GM12874 (cell line): ENCODE data around the gene GSX1.

Source experiments
- TF ChIP-seq, protein P1 (sequence below): IDR thresholded peaks from 2 replicates; pipeline ENCODE4 v1.5.1; 2011; ENCODE audit warnings: low read depth, mild to moderate bottlenecking, control low read depth, low read length, moderate library complexity; ENCODE audit not compliant: insufficient read depth

The GSX1 gene

DNA sequence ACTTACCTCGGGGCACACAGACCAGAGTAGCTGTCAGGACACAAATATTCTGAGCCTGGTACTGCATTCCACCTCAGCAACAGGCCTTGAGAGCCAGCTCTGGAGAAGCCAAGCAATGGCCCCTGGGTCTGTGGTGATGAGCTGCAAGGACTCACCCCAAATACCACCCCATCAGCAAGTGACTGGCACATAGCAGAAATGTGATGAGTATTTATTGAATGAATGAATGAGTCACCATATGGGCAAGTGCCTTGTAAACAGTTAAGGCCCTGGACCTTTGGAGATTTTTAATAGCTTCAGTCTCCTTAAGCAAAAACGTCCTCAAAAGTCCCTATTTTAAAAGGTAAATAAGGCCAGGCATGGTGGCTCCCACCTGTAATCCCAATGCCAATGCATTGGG, 18.2 kb downstream of the GSX1 start:
- TF ChIP-seq, protein P1, sequence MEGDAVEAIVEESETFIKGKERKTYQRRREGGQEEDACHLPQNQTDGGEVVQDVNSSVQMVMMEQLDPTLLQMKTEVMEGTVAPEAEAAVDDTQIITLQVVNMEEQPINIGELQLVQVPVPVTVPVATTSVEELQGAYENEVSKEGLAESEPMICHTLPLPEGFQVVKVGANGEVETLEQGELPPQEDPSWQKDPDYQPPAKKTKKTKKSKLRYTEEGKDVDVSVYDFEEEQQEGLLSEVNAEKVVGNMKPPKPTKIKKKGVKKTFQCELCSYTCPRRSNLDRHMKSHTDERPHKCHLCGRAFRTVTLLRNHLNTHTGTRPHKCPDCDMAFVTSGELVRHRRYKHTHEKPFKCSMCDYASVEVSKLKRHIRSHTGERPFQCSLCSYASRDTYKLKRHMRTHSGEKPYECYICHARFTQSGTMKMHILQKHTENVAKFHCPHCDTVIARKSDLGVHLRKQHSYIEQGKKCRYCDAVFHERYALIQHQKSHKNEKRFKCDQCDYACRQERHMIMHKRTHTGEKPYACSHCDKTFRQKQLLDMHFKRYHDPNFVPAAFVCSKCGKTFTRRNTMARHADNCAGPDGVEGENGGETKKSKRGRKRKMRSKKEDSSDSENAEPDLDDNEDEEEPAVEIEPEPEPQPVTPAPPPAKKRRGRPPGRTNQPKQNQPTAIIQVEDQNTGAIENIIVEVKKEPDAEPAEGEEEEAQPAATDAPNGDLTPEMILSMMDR = no peak

DNA sequence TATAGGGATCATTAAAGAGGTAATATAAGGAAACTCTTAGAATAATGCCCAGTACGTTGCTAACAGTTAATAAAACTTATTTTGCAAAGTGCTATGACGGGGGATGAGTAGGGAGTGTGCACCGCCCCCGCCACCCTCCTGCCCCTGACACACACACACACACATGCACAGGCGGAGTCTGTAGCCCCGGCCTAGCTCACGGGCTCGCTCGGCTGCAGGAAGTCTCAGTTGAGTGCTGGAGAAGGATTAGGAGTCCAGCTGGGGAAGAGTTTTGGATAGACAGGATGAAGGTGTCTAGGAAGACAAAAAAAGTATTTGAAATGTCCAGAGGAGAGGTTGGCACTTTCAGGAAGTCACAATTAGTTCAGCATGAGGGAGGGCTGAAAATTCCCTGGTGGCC, 21.5 kb downstream of the GSX1 start:
- TF ChIP-seq, protein P1 = no peak

DNA sequence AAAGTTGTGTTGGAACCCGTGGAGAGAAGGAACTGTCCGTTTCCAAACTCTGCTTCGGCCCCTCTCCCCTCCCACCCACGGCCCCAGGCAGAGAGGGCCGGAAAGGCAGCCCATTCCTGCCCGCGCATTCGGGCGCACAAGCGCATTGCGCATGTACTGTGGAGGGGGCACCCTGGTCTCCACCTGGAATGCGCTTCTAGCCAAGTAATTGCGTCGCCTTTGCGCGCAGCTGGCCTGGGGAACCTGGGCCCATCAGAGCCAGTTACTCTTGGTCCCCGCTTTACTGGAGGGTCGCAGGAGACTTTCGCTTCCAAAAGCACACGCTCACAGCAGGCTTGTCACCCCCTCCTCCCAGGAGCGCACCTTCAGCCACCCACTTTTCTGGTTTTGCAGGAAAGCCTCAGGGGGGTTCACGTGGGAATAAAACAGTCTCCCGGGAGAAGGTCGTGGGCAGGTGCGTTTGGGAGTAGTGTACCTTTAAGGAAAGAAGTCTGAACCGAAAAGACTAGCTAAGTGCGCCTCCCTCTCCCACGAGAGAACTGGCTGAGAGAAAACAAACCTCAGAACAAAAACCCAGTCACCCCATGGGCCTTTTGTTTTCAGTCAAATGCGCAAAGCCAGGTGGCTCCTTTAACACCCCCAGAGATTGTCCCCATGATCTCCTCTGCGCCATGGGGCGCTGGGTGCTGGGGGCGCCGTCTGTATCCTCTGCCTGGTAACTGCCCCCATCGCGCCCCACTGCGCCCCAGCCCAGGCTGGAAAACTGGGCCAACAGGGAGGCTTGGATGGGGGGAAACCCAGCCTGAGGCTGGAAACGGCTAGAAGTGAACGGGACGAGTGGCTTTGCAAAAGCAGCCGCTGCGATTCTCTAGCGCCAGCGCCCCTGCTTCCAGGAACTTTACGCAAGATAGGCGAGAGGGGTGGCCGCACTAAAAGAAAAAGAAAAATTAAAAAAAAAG, 28.5 kb downstream of the GSX1 start:
- TF ChIP-seq, protein P1 = no peak

DNA sequence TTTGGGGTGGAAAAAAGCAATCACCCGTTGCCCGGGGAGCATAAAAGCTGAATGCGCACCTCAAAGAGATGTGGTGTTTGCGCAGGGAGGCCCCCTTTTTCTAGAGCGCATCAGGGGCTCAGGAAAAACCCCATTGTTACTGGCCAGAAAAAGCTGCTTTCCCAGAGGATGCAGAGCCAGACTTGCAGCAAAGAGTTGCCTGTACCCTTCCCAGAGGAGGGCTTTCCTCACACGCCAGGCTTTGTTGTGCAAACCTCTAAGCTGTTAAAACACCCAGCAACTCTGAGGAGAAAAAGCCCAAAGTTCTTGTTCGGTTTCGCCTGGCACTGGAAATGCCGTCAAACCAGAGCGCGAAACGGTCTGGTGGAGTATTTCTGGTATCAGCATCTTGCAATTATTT, 29.3 kb downstream of the GSX1 start:
- TF ChIP-seq, protein P1 = no peak

DNA sequence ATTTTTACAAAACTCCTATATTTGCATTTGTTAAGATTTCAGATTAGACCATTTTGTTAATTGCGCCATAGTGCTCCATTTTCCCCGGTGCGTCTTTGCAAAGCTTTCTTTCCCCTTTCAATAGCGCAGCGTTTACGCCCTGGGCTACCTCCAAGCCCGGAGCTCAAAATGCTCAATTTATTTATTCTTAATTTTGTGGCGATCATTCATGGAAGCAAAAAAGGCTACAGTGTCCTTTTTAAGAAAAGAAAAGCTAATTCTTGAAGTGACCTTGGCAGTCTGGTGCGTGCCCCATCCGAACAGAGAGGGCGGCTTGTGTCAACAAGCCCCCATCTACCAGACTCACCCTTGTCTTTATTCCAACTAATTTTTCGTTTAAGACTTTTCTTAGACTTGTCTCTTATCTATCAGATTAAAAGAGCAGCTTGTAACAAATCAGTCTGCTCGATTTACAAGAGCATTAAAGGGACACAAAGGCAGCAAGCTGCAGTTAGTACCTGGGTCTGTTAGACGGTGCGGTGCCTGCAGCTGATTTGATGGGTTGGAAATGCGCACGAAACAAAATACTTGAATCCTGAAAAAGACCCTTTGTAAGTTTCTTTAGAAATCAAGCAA, 30.1 kb downstream of the GSX1 start:
- TF ChIP-seq, protein P1 = no peak

DNA sequence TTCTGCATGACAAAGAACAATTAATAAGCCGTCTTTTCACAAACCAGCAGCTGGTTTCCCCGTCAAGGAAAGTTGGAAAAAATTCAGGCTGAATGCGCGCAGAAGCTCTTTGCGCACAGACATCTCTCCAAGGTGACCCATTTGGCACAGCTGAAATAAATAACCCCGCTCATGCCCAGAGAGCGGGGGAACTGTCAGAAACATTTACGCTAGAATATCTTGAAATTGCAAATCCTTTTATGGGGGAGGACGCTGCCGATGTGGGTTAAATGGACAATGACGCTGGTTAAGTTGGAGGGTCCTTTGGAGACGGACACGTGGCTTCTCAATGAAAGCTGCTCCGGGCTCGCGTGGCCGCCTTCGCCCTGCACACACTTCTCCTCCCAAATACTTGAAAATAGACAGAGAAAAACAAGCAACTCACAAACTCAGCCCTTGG, 30.6 kb downstream of the GSX1 start:
- TF ChIP-seq, protein P1 = no peak

DNA sequence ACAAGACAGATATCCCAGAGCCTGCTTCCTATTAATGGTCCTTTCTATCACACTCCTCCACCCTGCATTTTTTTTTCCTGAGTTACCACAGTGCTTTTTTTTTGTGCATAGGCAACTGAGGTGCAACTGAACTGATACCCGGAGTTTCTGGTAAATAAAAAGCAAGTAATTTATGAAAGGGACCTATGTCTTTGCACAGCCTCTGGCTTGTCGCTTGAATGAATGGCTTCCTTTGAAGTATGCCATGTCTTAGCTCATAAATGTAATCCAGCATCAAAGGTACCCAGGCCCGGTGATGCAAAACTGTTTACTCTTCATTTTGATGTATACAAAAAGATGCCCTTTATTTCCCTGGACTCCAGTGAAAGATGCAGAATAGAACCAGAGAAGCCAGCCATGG, 31.8 kb downstream of the GSX1 start:
- TF ChIP-seq, protein P1 = no peak
